B cell (primary cell): Measurements from ENCODE around the gene ITGB3BP.

Experiments
- EZH2 ChIP-seq: IDR thresholded peaks from 2 replicates; pipeline ENCODE4 v1.6.1; 2012; ENCODE audit warnings: borderline replicate concordance, low read depth, mild to moderate bottlenecking, moderate library complexity, low read length; ENCODE audit not compliant: insufficient read depth, poor library complexity, severe bottlenecking
- TF ChIP-seq, protein P1 (sequence below): fragments of 200-600 bp; IDR thresholded peaks from one replicate; pipeline ENCODE4 v1.8.0; 2022; ENCODE audit warnings: antibody characterized with exemption, mild to moderate bottlenecking

DNA sequence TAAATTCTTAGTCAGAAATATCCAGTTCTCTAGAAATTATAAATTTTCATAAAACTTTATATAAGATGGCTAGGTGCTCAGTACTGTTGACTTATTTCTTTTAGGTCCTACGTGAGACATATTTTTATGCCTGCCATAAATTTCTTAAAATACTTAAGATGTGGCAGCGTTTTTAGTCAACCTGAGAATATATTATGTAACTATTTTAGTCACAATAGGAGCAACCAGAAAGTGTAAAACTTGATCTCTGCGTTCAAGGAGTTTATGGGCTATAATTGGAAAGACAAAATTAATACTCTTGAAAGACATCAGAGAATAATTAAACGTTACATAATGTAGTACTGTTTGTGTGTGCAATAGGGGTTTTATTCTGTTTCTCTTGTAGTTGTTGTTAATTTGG lies 46.0 kb upstream of the ITGB3BP start:
- TF ChIP-seq, protein P1, sequence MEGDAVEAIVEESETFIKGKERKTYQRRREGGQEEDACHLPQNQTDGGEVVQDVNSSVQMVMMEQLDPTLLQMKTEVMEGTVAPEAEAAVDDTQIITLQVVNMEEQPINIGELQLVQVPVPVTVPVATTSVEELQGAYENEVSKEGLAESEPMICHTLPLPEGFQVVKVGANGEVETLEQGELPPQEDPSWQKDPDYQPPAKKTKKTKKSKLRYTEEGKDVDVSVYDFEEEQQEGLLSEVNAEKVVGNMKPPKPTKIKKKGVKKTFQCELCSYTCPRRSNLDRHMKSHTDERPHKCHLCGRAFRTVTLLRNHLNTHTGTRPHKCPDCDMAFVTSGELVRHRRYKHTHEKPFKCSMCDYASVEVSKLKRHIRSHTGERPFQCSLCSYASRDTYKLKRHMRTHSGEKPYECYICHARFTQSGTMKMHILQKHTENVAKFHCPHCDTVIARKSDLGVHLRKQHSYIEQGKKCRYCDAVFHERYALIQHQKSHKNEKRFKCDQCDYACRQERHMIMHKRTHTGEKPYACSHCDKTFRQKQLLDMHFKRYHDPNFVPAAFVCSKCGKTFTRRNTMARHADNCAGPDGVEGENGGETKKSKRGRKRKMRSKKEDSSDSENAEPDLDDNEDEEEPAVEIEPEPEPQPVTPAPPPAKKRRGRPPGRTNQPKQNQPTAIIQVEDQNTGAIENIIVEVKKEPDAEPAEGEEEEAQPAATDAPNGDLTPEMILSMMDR = no peak
- TF ChIP-seq EZH2 = no peak
